NB4 (cell line): Measurements from ENCODE around the gene RGS9.

Experiments used
- CTCF ChIP-seq: IDR thresholded peaks from one replicate; pipeline ENCODE4 v1.5.1; 2012; ENCODE audit warnings: low read depth, low read length
- MYC ChIP-seq: IDR thresholded peaks from 2 replicates; pipeline ENCODE4 v1.6.1; 2011; ENCODE audit warnings: low read depth, low read length
- POLR2A ChIP-seq: IDR thresholded peaks from 2 replicates; pipeline ENCODE4 v1.6.1; 2011; ENCODE audit warnings: mild to moderate bottlenecking; ENCODE audit not compliant: insufficient read length; ENCODE audit errors: extremely low read depth

- TF ChIP-seq CTCF (no peak), MYC (no peak), POLR2A (no peak)
Observed at GRCh38 chr17:65103896-65104295, 33.3 kb upstream of the RGS9 start.
